Hepatocyte (in vitro differentiated cells): Measurements from ENCODE around the gene FBN3. TPM values are rescaled to one million over a fixed set of nuclear protein-coding genes. Genes with fewer than 3 reads are reported as not detected.
A peak's percentile ranks its signal among the peaks of the same experiment; 100 is the strongest.

Source experiments
- DNase-seq: peaks from one replicate; pipeline ENCODE4 v3.0.0-alpha.2; 2016; ENCODE audit warnings: low spot score
- H2AFZ ChIP-seq: fragments of 200-600 bp; sonication (generic); 2 replicates; pipeline ENCODE4 v1.6.0; 2016; ENCODE audit warnings: antibody characterized with exemption, mild to moderate bottlenecking
- H3K27ac ChIP-seq: fragments of 200-600 bp; sonication (generic); 2 replicates; pipeline ENCODE4 v1.5.1; 2016; ENCODE audit warnings: mild to moderate bottlenecking
- H3K27me3 ChIP-seq: fragments of 200-600 bp; sonication (generic); 2 replicates; pipeline ENCODE4 v1.6.1; 2016
- H3K36me3 ChIP-seq: fragments of 200-600 bp; sonication (generic); replicated peaks from 2 replicates; pipeline ENCODE4 v1.5.1; 2016; ENCODE audit warnings: low read depth; ENCODE audit not compliant: insufficient read depth
- H3K4me1 ChIP-seq: fragments of 200-600 bp; sonication (generic); 2 replicates; pipeline ENCODE4 v1.5.1; 2016; ENCODE audit warnings: mild to moderate bottlenecking, moderate library complexity; ENCODE audit not compliant: insufficient read depth
- H3K4me2 ChIP-seq: fragments of 200-600 bp; sonication (generic); 2 replicates; pipeline ENCODE4 v1.6.0; 2016
- H3K4me3 ChIP-seq: fragments of 200-600 bp; sonication (generic); 2 replicates; pipeline ENCODE4 v1.5.1; 2016; ENCODE audit warnings: mild to moderate bottlenecking
- H3K79me2 ChIP-seq: fragments of 200-600 bp; sonication (generic); 2 replicates; pipeline ENCODE4 v1.6.0; 2017; ENCODE audit warnings: mild to moderate bottlenecking
- H3K9me2 ChIP-seq: fragments of 200-600 bp; sonication (generic); replicated peaks from 2 replicates; pipeline ENCODE4 v1.6.0; 2017; ENCODE audit warnings: mild to moderate bottlenecking; ENCODE audit not compliant: insufficient read depth
- H3K9me3 ChIP-seq: fragments of 200-600 bp; sonication (generic); 2 replicates; pipeline ENCODE4 v1.5.1; 2016; ENCODE audit warnings: low read depth, mild to moderate bottlenecking
- H4K20me1 ChIP-seq: fragments of 200-600 bp; sonication (generic); 2 replicates; pipeline ENCODE4 v1.6.0; 2016; ENCODE audit warnings: mild to moderate bottlenecking; ENCODE audit not compliant: insufficient read depth, poor library complexity, severe bottlenecking
- CTCF ChIP-seq: fragments of 200-600 bp; sonication (generic); IDR thresholded peaks from 2 replicates; pipeline ENCODE4 v1.5.1; 2016; ENCODE audit warnings: antibody characterized with exemption, mild to moderate bottlenecking; ENCODE audit not compliant: poor library complexity
- EZH2 ChIP-seq: fragments of 200-600 bp; sonication (generic); IDR thresholded peaks from 2 replicates; pipeline ENCODE4 v1.6.1; 2016; ENCODE audit warnings: antibody characterized with exemption, mild to moderate bottlenecking, borderline replicate concordance
- EZH2phosphoT487 ChIP-seq: fragments of 200-600 bp; sonication (generic); IDR thresholded peaks from one replicate; pipeline ENCODE4 v1.6.1; 2018; ENCODE audit warnings: antibody characterized with exemption, mild to moderate bottlenecking, low read depth, moderate library complexity; ENCODE audit not compliant: unreplicated experiment, severe bottlenecking
- WGBS: methylation state at CpG from one replicate; pipeline ENCODE4 v1.1.6; 2016; ENCODE audit warnings: low lambda C conversion rate; ENCODE audit errors: missing lambda C conversion rate; 5-methylcytosine and 5-hydroxymethylcytosine counted together
- polyA plus RNA-seq: library from polyadenylated mRNA; unstranded; fragments of >200 nt; fragmentation: Nextera tagmentation; extraction: Ambion mirVana; gene quantifications from 2 replicates; pipeline ENCODE4 v1.2.1, GENCODE V29; 2016
- total RNA-seq: library from RNA; depleted of rRNA; stranded (reverse); fragments of >200 nt; gene quantifications from 2 replicates; pipeline ENCODE4 v1.2.3, GENCODE V29; 2014

Gene FBN3
- total and polyA plus RNA-seq, 2 experiments from 2014 or later, result 7.5 to 11.5 TPM

GRCh38 chr19:8147582-8147978, 1.8 kb downstream of the FBN3 start:
- peaks cover 3% of the 10 kb centered on the region for H3K79me2 ChIP-seq
- H2AFZ ChIP-seq, result no peak overlapping the region
- H3K9me3 ChIP-seq, result no peaks in the 10 kb centered on the region
- peak overlapping the region; percentile 98 for H3K4me2 ChIP-seq
- DNase-seq, result no peak
- peaks cover 3% of the 10 kb centered on the region for H3K27me3 ChIP-seq
- peak overlapping the region; percentile 48 for H3K27ac ChIP-seq
- no peak overlapping the region for H3K4me3 ChIP-seq
- H4K20me1 ChIP-seq, result no peaks in the 10 kb centered on the region
- no peaks in the 10 kb centered on the region for H3K9me2 ChIP-seq
- no peaks in the 10 kb centered on the region for H3K36me3 ChIP-seq
- TF ChIP-seq EZH2 (no peak), EZH2phosphoT487 (no peak), CTCF (no peak)
- H3K4me1 ChIP-seq, result peaks cover 19% of the 10 kb centered on the region
- 78% methylated on average over 7 of the region's 7 CpGs for WGBS

GRCh38 chr19:8146877-8147581, 2.4 kb downstream of the FBN3 start:
- Histone ChIP-seq H3K4me3 (no peak overlapping the region), H3K27ac (peak overlapping the region; percentile 48), H3K36me3 (no peaks in the 10 kb centered on the region), H3K4me2 (peak overlapping the region; percentile 37), H3K79me2 (peaks cover 3% of the 10 kb centered on the region), H4K20me1 (no peaks in the 10 kb centered on the region), H3K9me3 (no peaks in the 10 kb centered on the region), H2AFZ (no peak overlapping the region), H3K27me3 (peaks cover 3% of the 10 kb centered on the region), H3K9me2 (no peaks in the 10 kb centered on the region), H3K4me1 (peaks cover 24% of the 10 kb centered on the region)
- TF ChIP-seq EZH2 (no peak), EZH2phosphoT487 (no peak), CTCF (no peak)
- WGBS, result 77% methylated on average over 27 of the region's 27 CpGs
- no peak for DNase-seq

- Histone ChIP-seq H2AFZ (no peak overlapping the region), H3K36me3 (no peaks in the 10 kb centered on the region), H3K4me3 (no peak overlapping the region), H4K20me1 (no peaks in the 10 kb centered on the region), H3K9me2 (no peaks in the 10 kb centered on the region), H3K9me3 (no peaks in the 10 kb centered on the region), H3K27ac (no peak overlapping the region), H3K4me1 (peaks cover 28% of the 10 kb centered on the region), H3K27me3 (peaks cover 3% of the 10 kb centered on the region), H3K4me2 (no peak overlapping the region), H3K79me2 (peaks cover 3% of the 10 kb centered on the region)
- TF ChIP-seq CTCF, result no peak
- TF ChIP-seq EZH2, result no peak
- TF ChIP-seq EZH2phosphoT487, result no peak
- no peak for DNase-seq
- WGBS, result 97% methylated on average over 14 of the region's 14 CpGs
Measured at GRCh38 chr19:8144273-8144995, 5.0 kb downstream of the FBN3 start.
